Measurements from ENCODE around the gene TBC1D4.

Gene TBC1D4

DNA sequence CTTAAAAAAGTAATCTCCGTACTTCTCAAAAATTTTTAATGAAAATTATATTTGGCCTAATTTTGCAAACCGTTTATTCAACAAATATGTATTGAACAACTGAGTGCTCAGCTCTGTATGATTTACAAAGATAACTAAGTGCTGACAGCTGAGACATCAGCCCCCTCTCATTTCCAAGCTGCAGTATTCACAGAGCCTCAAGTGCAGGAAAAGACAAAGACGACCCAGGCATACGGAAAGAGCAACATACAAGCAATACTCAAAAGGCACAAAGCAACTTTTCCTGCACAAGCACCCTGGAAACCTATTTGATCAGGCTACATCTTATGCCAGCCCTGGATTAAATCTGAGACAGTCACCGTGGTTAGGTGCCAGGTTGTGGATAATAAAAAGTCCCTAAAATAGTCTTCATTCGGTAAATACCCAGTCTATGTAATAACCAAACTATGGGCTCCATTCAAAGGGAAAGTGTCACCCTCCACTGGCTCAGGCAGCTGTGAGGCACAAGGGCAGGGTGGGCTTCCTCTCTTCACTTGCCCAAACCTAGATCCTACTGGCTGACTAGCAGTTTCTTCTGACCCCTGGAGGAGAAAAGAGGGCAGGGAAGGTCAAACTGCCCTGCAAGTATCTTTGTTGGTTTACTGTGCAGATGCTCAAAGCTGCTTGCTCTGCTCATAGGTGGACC is 65.5 kb downstream of the TBC1D4 start:
- Histone ChIP-seq H3K27me3 (ENCODE audit: insufficient read depth, low read length) (no peaks in the 10 kb centered on the region), H3K4me1 (ENCODE audit: insufficient read depth, low read length) (peaks cover 19% of the 10 kb centered on the region), H3K36me3 (ENCODE audit: insufficient read depth, low read length) (no peaks in the 10 kb centered on the region), H3K9me3 (ENCODE audit: low read length) (no peaks in the 10 kb centered on the region), H2AFZ (ENCODE audit: low read depth, low read length) (no peak overlapping the region), H3K4me3 (ENCODE audit: low read length) (no peak overlapping the region)

- Histone ChIP-seq H3K9me3 (ENCODE audit: low read length) (no peaks in the 10 kb centered on the region), H3K27me3 (ENCODE audit: insufficient read depth, low read length) (no peaks in the 10 kb centered on the region), H3K36me3 (ENCODE audit: insufficient read depth, low read length) (no peaks in the 10 kb centered on the region), H3K4me1 (ENCODE audit: insufficient read depth, low read length) (peaks cover 19% of the 10 kb centered on the region), H2AFZ (ENCODE audit: low read depth, low read length) (no peak overlapping the region), H3K4me3 (ENCODE audit: low read length) (no peak overlapping the region)
Observed at GRCh38 chr13:75415694-75416093, 66.3 kb downstream of the TBC1D4 start.

- no peak overlapping the region for H2AFZ ChIP-seq (ENCODE audit: low read depth, low read length)
- no peaks in the 10 kb centered on the region for H3K36me3 ChIP-seq (ENCODE audit: insufficient read depth, low read length)
- no peaks in the 10 kb centered on the region for H3K27me3 ChIP-seq (ENCODE audit: insufficient read depth, low read length)
- no peaks in the 10 kb centered on the region for H3K9me3 ChIP-seq (ENCODE audit: low read length)
- H3K4me1 ChIP-seq (ENCODE audit: insufficient read depth, low read length) = peaks cover 19% of the 10 kb centered on the region
- H3K4me3 ChIP-seq (ENCODE audit: low read length) = no peak overlapping the region
Observed at GRCh38 chr13:75415171-75415570, 66.8 kb downstream of the TBC1D4 start.

DNA sequence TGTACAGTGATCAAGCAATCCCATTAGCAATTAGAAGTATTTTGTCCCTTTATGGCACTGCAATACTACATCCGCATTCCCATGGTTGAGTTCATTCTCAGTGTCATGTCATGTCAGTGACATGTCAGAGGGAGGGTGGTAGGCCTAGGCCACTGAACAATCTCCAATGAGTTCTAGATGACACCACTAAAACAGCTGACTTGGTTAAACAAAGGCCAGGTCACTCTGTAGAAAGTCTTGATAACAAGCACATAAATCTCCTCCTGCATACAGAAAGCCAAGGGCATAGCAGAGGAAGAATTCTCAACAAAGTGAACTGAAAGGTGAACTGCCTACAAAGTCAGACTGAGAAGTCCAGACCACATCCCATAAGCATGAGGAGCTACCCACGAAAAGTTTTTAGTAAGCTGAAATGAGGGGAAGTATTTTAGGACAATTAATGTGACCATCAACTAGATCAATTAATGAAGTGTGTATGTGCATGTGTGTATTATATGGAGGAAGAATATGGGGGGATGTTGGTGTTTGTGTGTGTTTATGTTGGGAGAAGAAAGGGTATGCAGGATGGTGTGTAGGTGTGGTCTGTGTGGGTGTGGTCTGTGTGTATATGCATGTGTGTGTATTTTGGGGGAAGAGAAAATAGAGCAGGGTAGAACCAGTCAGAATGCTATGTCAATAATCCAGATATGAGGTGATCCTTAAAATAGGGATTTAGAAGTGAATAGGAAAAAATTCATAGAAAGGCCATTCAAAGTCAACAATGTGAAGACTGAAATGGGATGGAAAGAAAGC is 67.7 kb downstream of the TBC1D4 start:
- no peaks in the 10 kb centered on the region for H3K36me3 ChIP-seq (ENCODE audit: insufficient read depth, low read length)
- no peaks in the 10 kb centered on the region for H3K27me3 ChIP-seq (ENCODE audit: insufficient read depth, low read length)
- peaks cover 19% of the 10 kb centered on the region for H3K4me1 ChIP-seq (ENCODE audit: insufficient read depth, low read length)
- H2AFZ ChIP-seq (ENCODE audit: low read depth, low read length) = no peak overlapping the region
- H3K9me3 ChIP-seq (ENCODE audit: low read length) = no peaks in the 10 kb centered on the region
- H3K4me3 ChIP-seq (ENCODE audit: low read length) = no peak overlapping the region

- H3K4me1 ChIP-seq (ENCODE audit: insufficient read depth, low read length) = peaks cover 15% of the 10 kb centered on the region
- no peaks in the 10 kb centered on the region for H3K36me3 ChIP-seq (ENCODE audit: insufficient read depth, low read length)
- H3K9me3 ChIP-seq (ENCODE audit: low read length) = no peaks in the 10 kb centered on the region
- no peak overlapping the region for H2AFZ ChIP-seq (ENCODE audit: low read depth, low read length)
- no peak overlapping the region for H3K4me3 ChIP-seq (ENCODE audit: low read length)
- no peaks in the 10 kb centered on the region for H3K27me3 ChIP-seq (ENCODE audit: insufficient read depth, low read length)
Observed at GRCh38 chr13:75411924-75412537, 69.9 kb downstream of the TBC1D4 start.

- peaks cover 11% of the 10 kb centered on the region for H3K4me1 ChIP-seq (ENCODE audit: insufficient read depth, low read length)
- no peaks in the 10 kb centered on the region for H3K36me3 ChIP-seq (ENCODE audit: insufficient read depth, low read length)
- H3K9me3 ChIP-seq (ENCODE audit: low read length) = no peaks in the 10 kb centered on the region
- no peaks in the 10 kb centered on the region for H3K27me3 ChIP-seq (ENCODE audit: insufficient read depth, low read length)
- H3K4me3 ChIP-seq (ENCODE audit: low read length) = no peak overlapping the region
- no peak overlapping the region for H2AFZ ChIP-seq (ENCODE audit: low read depth, low read length)
Observed at GRCh38 chr13:75410207-75410606, 71.8 kb downstream of the TBC1D4 start.

DNA sequence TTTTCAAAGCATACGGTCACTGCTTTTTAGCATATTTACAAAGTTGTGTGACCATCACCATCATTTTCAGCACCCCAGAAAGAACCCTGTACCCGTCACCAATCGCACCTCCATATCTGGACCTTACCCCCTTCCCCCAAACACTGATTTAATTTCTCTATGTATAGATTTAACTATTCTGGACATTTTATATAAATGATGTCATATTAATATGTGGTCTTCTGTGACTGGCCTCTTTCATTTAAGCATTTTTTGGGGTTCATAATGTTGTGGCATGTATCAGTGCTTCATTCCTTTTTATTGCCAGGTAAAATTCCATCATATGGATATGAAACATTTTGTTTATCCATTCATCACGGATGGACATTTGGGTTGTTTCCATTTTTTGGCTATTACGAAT is 74.0 kb downstream of the TBC1D4 start:
- Histone ChIP-seq H3K4me3 (ENCODE audit: low read length) (no peak overlapping the region), H3K27me3 (ENCODE audit: insufficient read depth, low read length) (no peaks in the 10 kb centered on the region), H3K4me1 (ENCODE audit: insufficient read depth, low read length) (peaks cover 28% of the 10 kb centered on the region), H3K9me3 (ENCODE audit: low read length) (no peaks in the 10 kb centered on the region), H2AFZ (ENCODE audit: low read depth, low read length) (no peak overlapping the region), H3K36me3 (ENCODE audit: insufficient read depth, low read length) (no peaks in the 10 kb centered on the region)

- H3K4me3 ChIP-seq (ENCODE audit: low read length) = no peak overlapping the region
- H3K27me3 ChIP-seq (ENCODE audit: insufficient read depth, low read length) = no peaks in the 10 kb centered on the region
- no peak overlapping the region for H2AFZ ChIP-seq (ENCODE audit: low read depth, low read length)
- no peaks in the 10 kb centered on the region for H3K36me3 ChIP-seq (ENCODE audit: insufficient read depth, low read length)
- peaks cover 32% of the 10 kb centered on the region for H3K4me1 ChIP-seq (ENCODE audit: insufficient read depth, low read length)
- no peaks in the 10 kb centered on the region for H3K9me3 ChIP-seq (ENCODE audit: low read length)
Observed at GRCh38 chr13:75407473-75407872, 74.5 kb downstream of the TBC1D4 start.

GRCh38 chr13:75405976-75406703 is 75.8 kb downstream of the TBC1D4 start:
- no peaks in the 10 kb centered on the region for H3K36me3 ChIP-seq (ENCODE audit: insufficient read depth, low read length)
- no peaks in the 10 kb centered on the region for H3K9me3 ChIP-seq (ENCODE audit: low read length)
- no peak overlapping the region for H2AFZ ChIP-seq (ENCODE audit: low read depth, low read length)
- H3K4me3 ChIP-seq (ENCODE audit: low read length) = no peak overlapping the region
- H3K27me3 ChIP-seq (ENCODE audit: insufficient read depth, low read length) = no peaks in the 10 kb centered on the region
- H3K4me1 ChIP-seq (ENCODE audit: insufficient read depth, low read length) = peaks cover 32% of the 10 kb centered on the region

GRCh38 chr13:75404726-75405125 is 77.2 kb downstream of the TBC1D4 start:
- H3K4me1 ChIP-seq (ENCODE audit: insufficient read depth, low read length) = peaks cover 32% of the 10 kb centered on the region

GRCh38 chr13:75402787-75403186 is 79.2 kb downstream of the TBC1D4 start:
- Histone ChIP-seq H3K9me3 (ENCODE audit: low read length) (no peaks in the 10 kb centered on the region), H3K27me3 (ENCODE audit: insufficient read depth, low read length) (no peaks in the 10 kb centered on the region), H3K4me1 (ENCODE audit: insufficient read depth, low read length) (peaks cover 32% of the 10 kb centered on the region), H2AFZ (ENCODE audit: low read depth, low read length) (no peak overlapping the region), H3K4me3 (ENCODE audit: low read length) (no peak overlapping the region), H3K36me3 (ENCODE audit: insufficient read depth, low read length) (no peaks in the 10 kb centered on the region)

More at GRCh38 chr13:75404726-75405125, 77.2 kb downstream of the TBC1D4 start:
- Histone ChIP-seq H3K9me3 (ENCODE audit: low read length) (no peaks in the 10 kb centered on the region), H2AFZ (ENCODE audit: low read depth, low read length) (no peak overlapping the region), H3K36me3 (ENCODE audit: insufficient read depth, low read length) (no peaks in the 10 kb centered on the region), H3K27me3 (ENCODE audit: insufficient read depth, low read length) (no peaks in the 10 kb centered on the region), H3K4me3 (ENCODE audit: low read length) (no peak overlapping the region)

GRCh38 chr13:75400775-75401174 is 81.2 kb downstream of the TBC1D4 start:
- Histone ChIP-seq H3K27me3 (ENCODE audit: insufficient read depth, low read length) (no peaks in the 10 kb centered on the region), H3K9me3 (ENCODE audit: low read length) (no peaks in the 10 kb centered on the region), H3K36me3 (ENCODE audit: insufficient read depth, low read length) (no peaks in the 10 kb centered on the region), H3K4me3 (ENCODE audit: low read length) (no peak overlapping the region), H3K4me1 (ENCODE audit: insufficient read depth, low read length) (peaks cover 26% of the 10 kb centered on the region), H2AFZ (ENCODE audit: low read depth, low read length) (no peak overlapping the region)

- peaks cover 17% of the 10 kb centered on the region for H3K4me1 ChIP-seq (ENCODE audit: insufficient read depth, low read length)
- H3K27me3 ChIP-seq (ENCODE audit: insufficient read depth, low read length) = no peaks in the 10 kb centered on the region
- H2AFZ ChIP-seq (ENCODE audit: low read depth, low read length) = no peak overlapping the region
- H3K36me3 ChIP-seq (ENCODE audit: insufficient read depth, low read length) = no peaks in the 10 kb centered on the region
- H3K4me3 ChIP-seq (ENCODE audit: low read length) = no peak overlapping the region
- no peaks in the 10 kb centered on the region for H3K9me3 ChIP-seq (ENCODE audit: low read length)
Observed at GRCh38 chr13:75399879-75400217, 82.1 kb downstream of the TBC1D4 start.
